HG02840 (cell line): ENCODE measurements around the gene USPL1.
"Not testable (repeated sequence)": the region's sequence is repeated elsewhere in the genome, so short reads cannot be mapped to it uniquely, and the experiment has no call there.

ENCODE experiments used
- ATAC-seq: cut with Tn5 transposase; IDR thresholded peaks from one replicate; pipeline ENCODE4 v1.9.1; 2021; ENCODE audit warnings: mild to moderate bottlenecking, moderate library complexity, moderate number of reproducible peaks; ENCODE audit not compliant: unreplicated experiment, low FRiP score

USPL1 gene

GRCh38 chr13:30617315-30618185 lies at the start of gene USPL1:
Gene USPL1, plus strand, starts transcription at chr13:30617920. Its CDS starts 3,221 bp downstream, at chr13:30621141.
- peak; percentile 90 for ATAC-seq

GRCh38 chr13:30569901-30570576 lies 47.7 kb upstream of the USPL1 start:
- ATAC-seq, result no peak

- ATAC-seq, result no peak
Measured at GRCh38 chr13:30570691-30571090, 47.0 kb upstream of the USPL1 start.

GRCh38 chr13:30572859-30573275 lies 44.9 kb upstream of the USPL1 start:
- ATAC-seq, result peak; percentile 75

- no peak for ATAC-seq
Measured at GRCh38 chr13:30576528-30576927, 41.2 kb upstream of the USPL1 start.

- ATAC-seq, result no peak
Measured at GRCh38 chr13:30577401-30577852, 40.3 kb upstream of the USPL1 start.

- ATAC-seq, result no peak
Measured at GRCh38 chr13:30580852-30581502, 36.7 kb upstream of the USPL1 start.

- no peak for ATAC-seq
Measured at GRCh38 chr13:30581582-30581981, 36.1 kb upstream of the USPL1 start.

GRCh38 chr13:30584051-30584731 lies 33.5 kb upstream of the USPL1 start:
- ATAC-seq, result no peak

- ATAC-seq, result no peak
Measured at GRCh38 chr13:30585748-30586262, 31.9 kb upstream of the USPL1 start.

GRCh38 chr13:30587231-30587630 lies 30.5 kb upstream of the USPL1 start:
- no peak for ATAC-seq

- ATAC-seq, result no peak
Measured at GRCh38 chr13:30587739-30588138, 30.0 kb upstream of the USPL1 start.

- no peak for ATAC-seq
Measured at GRCh38 chr13:30593001-30593400, 24.7 kb upstream of the USPL1 start.

GRCh38 chr13:30600496-30600895 lies 17.2 kb upstream of the USPL1 start:
- ATAC-seq, result no peak

- no peak for ATAC-seq
Measured at GRCh38 chr13:30601836-30602235, 15.9 kb upstream of the USPL1 start.

GRCh38 chr13:30605052-30605451 lies 12.7 kb upstream of the USPL1 start:
- no peak for ATAC-seq

GRCh38 chr13:30607186-30607585 lies 10.5 kb upstream of the USPL1 start:
- not testable (repeated sequence) for ATAC-seq

GRCh38 chr13:30607908-30608307 lies 9.8 kb upstream of the USPL1 start:
- ATAC-seq, result peak; percentile 95

- ATAC-seq, result peak; percentile 2
Measured at GRCh38 chr13:30608364-30608763, 9.4 kb upstream of the USPL1 start.

- ATAC-seq, result no peak
Measured at GRCh38 chr13:30610311-30610710, 7.4 kb upstream of the USPL1 start.
